OCI-LY1 (cell line): Measurements from ENCODE around the gene GALP.
"Not testable (repeated sequence)": the region's sequence is repeated elsewhere in the genome, so short reads cannot be mapped to it uniquely, and the experiment has no call there.

Source experiments
- H2AFZ ChIP-seq: fragments of 200-600 bp; sonication (generic), shearing (Covaris generic); 2 replicates; pipeline ENCODE4 v1.6.0; 2014; ENCODE audit warnings: antibody characterized with exemption, mild to moderate bottlenecking, low read length
- H3F3A ChIP-seq: fragments of 200-600 bp; sonication (generic), shearing (Covaris generic); 2 replicates; pipeline ENCODE4 v1.6.0; 2014; ENCODE audit warnings: mild to moderate bottlenecking, antibody characterized with exemption, low read length, moderate library complexity; ENCODE audit not compliant: insufficient read depth
- H3K27ac ChIP-seq: fragments of 200-600 bp; sonication (generic); 2 replicates; pipeline ENCODE4 v1.5.1; 2014; ENCODE audit warnings: low read length, mixed run types, mild to moderate bottlenecking, low read depth; ENCODE audit not compliant: poor library complexity, severe bottlenecking
- H3K27me3 ChIP-seq: fragments of 200-600 bp; sonication (generic); 2 replicates; pipeline ENCODE4 v1.6.0; 2014; ENCODE audit warnings: antibody characterized with exemption, mild to moderate bottlenecking, low read length, moderate library complexity; ENCODE audit not compliant: insufficient read depth
- H3K36me3 ChIP-seq: fragments of 200-600 bp; sonication (generic); 2 replicates; pipeline ENCODE4 v1.6.1; 2014; ENCODE audit warnings: mild to moderate bottlenecking, antibody characterized with exemption, low read length, moderate library complexity, mixed read lengths; ENCODE audit not compliant: insufficient read depth
- H3K4me1 ChIP-seq: fragments of 200-600 bp; sonication (generic); 2 replicates; pipeline ENCODE4 v1.5.1; 2014; ENCODE audit warnings: mild to moderate bottlenecking, low read length, moderate library complexity; ENCODE audit not compliant: insufficient read depth, severe bottlenecking
- H3K4me2 ChIP-seq: fragments of 200-600 bp; sonication (generic), shearing (Covaris generic); 2 replicates; pipeline ENCODE4 v1.6.1; 2014; ENCODE audit warnings: low read length
- H3K4me3 ChIP-seq: fragments of 200-600 bp; sonication (generic); 2 replicates; pipeline ENCODE4 v1.5.1; 2014; ENCODE audit warnings: low read length, low read depth, mild to moderate bottlenecking, mixed read lengths; ENCODE audit not compliant: poor library complexity, severe bottlenecking
- H3K79me2 ChIP-seq: fragments of 200-600 bp; shearing (Covaris generic); 2 replicates; pipeline ENCODE4 v1.6.1; 2016; ENCODE audit warnings: mixed run types, low read length, mixed read lengths; ENCODE audit not compliant: insufficient read depth
- H3K9ac ChIP-seq: fragments of 200-600 bp; sonication (generic), shearing (Covaris generic); 2 replicates; pipeline ENCODE4 v1.6.1; 2014; ENCODE audit warnings: mild to moderate bottlenecking, low read length, mixed read lengths
- H3K9me2 ChIP-seq: fragments of 200-600 bp; sonication (generic), shearing (Covaris generic); 2 replicates; pipeline ENCODE4 v1.6.1; 2014; ENCODE audit warnings: low read depth, mild to moderate bottlenecking, low read length, mixed read lengths
- H3K9me3 ChIP-seq: fragments of 200-600 bp; shearing (Covaris generic); 2 replicates; pipeline ENCODE4 v1.6.1; 2014; ENCODE audit warnings: low read length, mixed read lengths
- H4K20me1 ChIP-seq: fragments of 200-600 bp; sonication (generic), shearing (Covaris generic); 2 replicates; pipeline ENCODE4 v1.6.0; 2016; ENCODE audit warnings: mild to moderate bottlenecking, low read length; ENCODE audit not compliant: insufficient read depth
- CTCF ChIP-seq: fragments of 200-600 bp; sonication (generic), shearing (Covaris generic); IDR thresholded peaks from 2 replicates; pipeline ENCODE4 v1.5.1; 2017; ENCODE audit warnings: mild to moderate bottlenecking, antibody characterized with exemption, low read length, moderate library complexity, mixed read lengths
- EZH2 ChIP-seq: fragments of 200-600 bp; sonication (generic), shearing (Covaris generic); IDR thresholded peaks from 2 replicates; pipeline ENCODE4 v1.8.0; 2017; ENCODE audit warnings: borderline replicate concordance, mixed run types, mild to moderate bottlenecking, antibody characterized with exemption, low read length, moderate library complexity, mixed read lengths

The GALP gene

GRCh38 chr19:56174550-56174949, 1.3 kb upstream of the GALP start:
- no peak overlapping the region for H3K9ac ChIP-seq
- TF ChIP-seq EZH2: no peak
- TF ChIP-seq CTCF: no peak
- H3K27me3 ChIP-seq: 0 out of 2 replicates have a peak, but pooled peaks cover 5% of the 10 kb centered on the region
- H3K9me3 ChIP-seq: no peaks in the 10 kb centered on the region
- H3K9me2 ChIP-seq: no peaks in the 10 kb centered on the region
- no peaks in the 10 kb centered on the region for H4K20me1 ChIP-seq
- no peaks in the 10 kb centered on the region for H3K4me1 ChIP-seq
- no peaks in the 10 kb centered on the region for H3K79me2 ChIP-seq
- no peaks in the 10 kb centered on the region for H3K36me3 ChIP-seq
- no peak overlapping the region for H3K4me2 ChIP-seq
- H3K27ac ChIP-seq: no peak overlapping the region
- H3F3A ChIP-seq: no peaks in the 10 kb centered on the region
- no peak overlapping the region for H2AFZ ChIP-seq
- H3K4me3 ChIP-seq: no peak overlapping the region

GRCh38 chr19:56176310-56176709, 502 bp downstream of the GALP start:
- H3K36me3 ChIP-seq, H3K27ac ChIP-seq, H3F3A ChIP-seq, H3K9me3 ChIP-seq, H3K9ac ChIP-seq, H3K4me1 ChIP-seq, H3K9me2 ChIP-seq, H3K4me3 ChIP-seq, H3K79me2 ChIP-seq, H3K27me3 ChIP-seq, H4K20me1 ChIP-seq, H3K4me2 ChIP-seq, H2AFZ ChIP-seq: not testable (repeated sequence)

GRCh38 chr19:56176881-56177280, 1.1 kb downstream of the GALP start:
- no peaks in the 10 kb centered on the region for H3K4me1 ChIP-seq
- no peak overlapping the region for H3K4me3 ChIP-seq
- H3K36me3 ChIP-seq: no peaks in the 10 kb centered on the region
- TF ChIP-seq EZH2: no peak
- no peak for TF ChIP-seq CTCF
- no peak overlapping the region for H3K4me2 ChIP-seq
- H4K20me1 ChIP-seq: no peaks in the 10 kb centered on the region
- H3K27ac ChIP-seq: no peak overlapping the region
- no peak overlapping the region for H2AFZ ChIP-seq
- H3K27me3 ChIP-seq: 0 out of 2 replicates have a peak, but pooled peaks cover 5% of the 10 kb centered on the region
- H3K79me2 ChIP-seq: no peaks in the 10 kb centered on the region
- no peak overlapping the region for H3K9ac ChIP-seq
- no peaks in the 10 kb centered on the region for H3F3A ChIP-seq
- H3K9me3 ChIP-seq: no peaks in the 10 kb centered on the region
- H3K9me2 ChIP-seq: no peaks in the 10 kb centered on the region

GRCh38 chr19:56177564-56178243, 1.9 kb downstream of the GALP start:
- H2AFZ ChIP-seq: no peak overlapping the region
- no peaks in the 10 kb centered on the region for H3F3A ChIP-seq
- H3K27me3 ChIP-seq: 0 out of 2 replicates have a peak, but pooled peaks cover 5% of the 10 kb centered on the region
- no peaks in the 10 kb centered on the region for H3K4me1 ChIP-seq
- no peaks in the 10 kb centered on the region for H3K79me2 ChIP-seq
- H3K4me3 ChIP-seq: no peak overlapping the region
- no peaks in the 10 kb centered on the region for H3K9me3 ChIP-seq
- H3K27ac ChIP-seq: no peak overlapping the region
- H3K9ac ChIP-seq: no peak overlapping the region
- no peak for TF ChIP-seq EZH2
- no peak for TF ChIP-seq CTCF
- H3K36me3 ChIP-seq: no peaks in the 10 kb centered on the region
- no peak overlapping the region for H3K4me2 ChIP-seq
- H3K9me2 ChIP-seq: no peaks in the 10 kb centered on the region
- H4K20me1 ChIP-seq: no peaks in the 10 kb centered on the region
